GM23338 (cell line): ENCODE data around the gene IGF1R.

Experiments
- CREB1 ChIP-seq: fragments of 250-450 bp; sonication (Bioruptor Pico); IDR thresholded peaks from 2 replicates; pipeline ENCODE4 v1.5.0; 2020; ENCODE audit warnings: low read depth, mild to moderate bottlenecking, moderate library complexity
- CTCF ChIP-seq, 2 experiments: fragments of 200-600 bp in 1 of 2; sonication (generic) in 1 of 2; conservative IDR thresholded peaks; 2 replicates each; pipeline versions ENCODE4 v1.5.1 to v1.6.1; 2016 to 2017; ENCODE audit warnings: antibody characterized with exemption in 2 of 2, low read depth in 2 of 2, mild to moderate bottlenecking in 2 of 2, moderate library complexity in 1 of 2
- ETS1 ChIP-seq: IDR thresholded peaks from 2 replicates; pipeline ENCODE4 v1.6.1; 2016; ENCODE audit warnings: antibody characterized with exemption
- EZH2 ChIP-seq: fragments of 200-600 bp; sonication (generic); IDR thresholded peaks from one replicate; pipeline ENCODE4 v1.8.0; 2017; ENCODE audit warnings: antibody characterized with exemption, mild to moderate bottlenecking, low read depth; ENCODE audit not compliant: unreplicated experiment
- EZH2phosphoT487 ChIP-seq: fragments of 200-600 bp; sonication (generic); IDR thresholded peaks from one replicate; pipeline ENCODE4 v1.8.1; 2018; ENCODE audit warnings: antibody characterized with exemption; ENCODE audit not compliant: unreplicated experiment
- POLR2AphosphoS5 ChIP-seq: IDR thresholded peaks from 2 replicates; pipeline ENCODE4 v1.6.1; 2016; ENCODE audit warnings: antibody characterized with exemption, low read depth
- REST ChIP-seq: IDR thresholded peaks from one replicate; pipeline ENCODE4 v1.6.1; 2018; ENCODE audit warnings: antibody characterized with exemption; ENCODE audit not compliant: unreplicated experiment
- STAT1 ChIP-seq: IDR thresholded peaks from one replicate; pipeline ENCODE4 v1.6.1; 2016; ENCODE audit warnings: antibody characterized with exemption; ENCODE audit not compliant: unreplicated experiment
- ZNF114 ChIP-seq: fragments of 250-450 bp; sonication (Bioruptor Pico); IDR thresholded peaks from 2 replicates; pipeline ENCODE4 v1.5.0; 2020; ENCODE audit warnings: mild to moderate bottlenecking, moderate library complexity
- ZNF331 ChIP-seq: fragments of 250-450 bp; sonication (Bioruptor Pico); IDR thresholded peaks from 2 replicates; pipeline ENCODE4 v1.5.0; 2020; ENCODE audit warnings: low read depth, mild to moderate bottlenecking, moderate library complexity

- TF ChIP-seq CTCF (conservative IDR thresholded peaks at IDR 0.05; ENCODE audit: low read depth in 2 of 2) (no peak), POLR2AphosphoS5 (no peak), EZH2 (no peak), ZNF331 (no peak), ETS1 (no peak), EZH2phosphoT487 (no peak), CREB1 (CRISPR knock-in tag) (no peak), ZNF114 (CRISPR knock-in tag) (no peak), REST (no peak), STAT1 (no peak)
Measured at GRCh38 chr15:98956796-98957553, 308.6 kb downstream of the IGF1R start.
